Measurements from ENCODE around the gene TDRD3.

- TF ChIP-seq CTCF (IDR thresholded peaks at IDR 0.05) = no peak
- no peak for TF ChIP-seq POLR2A (IDR thresholded peaks at IDR 0.05)
- no peak for TF ChIP-seq EP300 (IDR thresholded peaks at IDR 0.05)
Observed at GRCh38 chr13:60402022-60402421, 5.0 kb downstream of the TDRD3 start.
